Measurements from ENCODE around the gene CRY2. TPM values are rescaled to one million over a fixed set of nuclear protein-coding genes. Genes with fewer than 3 reads are reported as not detected.

CRY2 gene
- total and polyA plus RNA-seq, 12 donors: 14.7 to 57.4 (median 28.8) TPM

DNA sequence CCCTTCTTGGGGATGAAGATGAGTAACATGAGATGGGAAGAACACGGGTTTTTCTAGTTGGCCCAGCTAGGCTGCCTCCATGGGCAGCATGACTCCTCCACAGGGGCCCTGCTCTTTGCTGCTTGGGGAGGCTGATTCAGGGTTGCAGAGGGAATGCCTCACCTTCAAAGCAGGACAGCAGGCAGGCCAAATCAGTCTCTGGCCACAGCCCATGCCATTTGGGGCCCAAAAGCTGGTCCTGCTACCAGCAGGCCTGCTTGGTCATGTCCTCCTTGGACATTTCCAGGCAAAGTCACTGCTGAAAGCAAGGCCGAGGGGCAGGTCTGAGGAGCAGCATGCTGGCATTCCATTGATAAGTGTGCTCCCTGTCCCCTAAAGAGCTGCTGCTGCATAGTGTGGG is 24.4 kb downstream of the CRY2 start:
- Histone ChIP-seq H3K4me3 (no peak overlapping the region), H3K4me1 (replicated peaks in 1 of 2) (no peaks in the 10 kb centered on the region), H3K27me3 (no peaks in the 10 kb centered on the region), H3K9me3 (replicated peaks in 1 of 3) (no peaks in the 10 kb centered on the region), H3K36me3 (replicated peaks in 1 of 2) (peaks cover 0 to 81% of the 10 kb centered on the region in 2 donors), H3K27ac (no peak overlapping the region)
- intact Hi-C loops (cut with DNase I): no loop called here
- TF ChIP-seq, protein P1, sequence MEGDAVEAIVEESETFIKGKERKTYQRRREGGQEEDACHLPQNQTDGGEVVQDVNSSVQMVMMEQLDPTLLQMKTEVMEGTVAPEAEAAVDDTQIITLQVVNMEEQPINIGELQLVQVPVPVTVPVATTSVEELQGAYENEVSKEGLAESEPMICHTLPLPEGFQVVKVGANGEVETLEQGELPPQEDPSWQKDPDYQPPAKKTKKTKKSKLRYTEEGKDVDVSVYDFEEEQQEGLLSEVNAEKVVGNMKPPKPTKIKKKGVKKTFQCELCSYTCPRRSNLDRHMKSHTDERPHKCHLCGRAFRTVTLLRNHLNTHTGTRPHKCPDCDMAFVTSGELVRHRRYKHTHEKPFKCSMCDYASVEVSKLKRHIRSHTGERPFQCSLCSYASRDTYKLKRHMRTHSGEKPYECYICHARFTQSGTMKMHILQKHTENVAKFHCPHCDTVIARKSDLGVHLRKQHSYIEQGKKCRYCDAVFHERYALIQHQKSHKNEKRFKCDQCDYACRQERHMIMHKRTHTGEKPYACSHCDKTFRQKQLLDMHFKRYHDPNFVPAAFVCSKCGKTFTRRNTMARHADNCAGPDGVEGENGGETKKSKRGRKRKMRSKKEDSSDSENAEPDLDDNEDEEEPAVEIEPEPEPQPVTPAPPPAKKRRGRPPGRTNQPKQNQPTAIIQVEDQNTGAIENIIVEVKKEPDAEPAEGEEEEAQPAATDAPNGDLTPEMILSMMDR (IDR thresholded peaks at IDR 0.05): no peak
- TF ChIP-seq POLR2A (IDR thresholded peaks at IDR 0.05): no peak
- 40 to 97% (median 80%) methylated on average over 1 to 2 of the region's 2 CpGs for WGBS, 4 donors
- DNase-seq: no peak

DNA sequence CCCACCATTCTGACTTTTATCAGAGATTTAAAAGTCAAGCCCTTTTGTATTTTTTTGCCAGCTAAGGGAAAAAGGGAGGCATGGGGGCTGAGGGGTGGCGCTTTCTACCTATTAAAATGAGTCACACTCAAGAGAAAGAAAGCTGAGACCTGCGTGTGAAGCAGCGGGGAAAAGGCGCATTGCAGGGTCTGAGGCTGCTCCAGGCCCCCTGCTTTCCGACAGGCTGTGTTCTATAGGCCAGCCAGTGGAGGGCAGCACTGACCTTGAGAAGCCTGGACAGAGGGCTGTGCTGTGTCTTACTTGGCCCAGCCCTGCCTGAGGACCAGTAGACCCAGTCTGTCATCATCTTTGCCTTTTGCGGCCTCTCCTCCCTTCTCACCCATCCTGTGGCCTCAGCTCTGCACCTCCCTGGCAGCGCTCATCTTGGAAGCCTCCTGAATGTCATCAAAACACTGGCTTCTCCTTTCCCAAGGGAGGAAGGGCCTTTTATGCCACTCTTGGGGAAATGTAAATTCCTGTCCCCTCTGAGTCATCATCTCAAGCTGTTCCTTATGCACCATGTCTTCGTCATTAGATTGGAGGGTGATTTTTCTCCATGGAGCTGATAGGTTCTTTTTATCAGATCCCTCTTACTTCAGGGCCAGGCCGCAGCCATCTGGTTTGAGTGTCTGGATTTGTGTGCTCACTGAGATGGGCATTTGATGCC is 25.5 kb downstream of the CRY2 start:
- 56 to 63% (median 56%) methylated on average over 9 of the region's 9 CpGs for WGBS, 4 donors
- intact Hi-C loops (cut with DNase I): no loop called here
- peak overlapping the region in 2 of 5 donors; percentile 12 to 20 for H3K27ac ChIP-seq

DNA sequence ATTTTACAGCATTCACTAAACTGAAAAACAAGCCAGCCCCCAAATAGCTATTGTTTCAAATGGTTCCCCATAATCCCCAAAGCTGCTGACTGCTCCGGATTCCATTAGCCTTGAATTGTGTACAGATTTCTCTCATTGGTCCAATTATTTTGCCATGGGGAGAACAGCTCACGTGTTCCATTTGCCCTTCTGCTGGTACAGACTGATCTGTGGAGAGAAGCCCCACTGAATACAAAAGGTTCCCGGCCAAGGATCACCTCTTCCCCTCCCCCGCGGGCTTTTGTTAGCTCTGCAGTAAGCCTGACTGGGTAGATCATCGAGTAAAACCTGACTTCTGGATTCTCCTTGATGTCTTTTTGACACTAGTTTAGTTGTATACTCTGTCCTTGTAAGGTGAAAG is 29.1 kb downstream of the CRY2 start:
- no peaks in the 10 kb centered on the region for H3K27me3 ChIP-seq
- no peak for TF ChIP-seq POLR2A (IDR thresholded peaks at IDR 0.05)
- TF ChIP-seq, protein P1 (IDR thresholded peaks at IDR 0.05): no peak
- peaks cover 0 to 66% of the 10 kb centered on the region in 2 donors for H3K36me3 ChIP-seq (replicated peaks in 1 of 2)
- H3K9me3 ChIP-seq (replicated peaks in 1 of 3): no peaks in the 10 kb centered on the region
- DNase-seq: no peak
- H3K4me1 ChIP-seq (replicated peaks in 1 of 2): peaks cover 11 to 19% of the 10 kb centered on the region in 2 donors
- H3K27ac ChIP-seq: no peak overlapping the region
- no peak overlapping the region for H3K4me3 ChIP-seq
- 41 to 54% (median 51%) methylated on average over 6 of the region's 6 CpGs for WGBS, 4 donors
- intact Hi-C loops (cut with DNase I): no loop called here

More for the DNA sequence above, 25.5 kb downstream of the CRY2 start:
- Histone ChIP-seq H3K4me3 (no peak overlapping the region), H3K27me3 (no peaks in the 10 kb centered on the region), H3K4me1 (replicated peaks in 1 of 2) (no peaks in the 10 kb centered on the region), H3K36me3 (replicated peaks in 1 of 2) (peaks cover 0 to 86% of the 10 kb centered on the region in 2 donors), H3K9me3 (replicated peaks in 1 of 3) (no peaks in the 10 kb centered on the region)
- peak; percentile 57 to 88 (median 74) for DNase-seq
- no peak for TF ChIP-seq POLR2A (IDR thresholded peaks at IDR 0.05)
- TF ChIP-seq, protein P1 (IDR thresholded peaks at IDR 0.05): peak; percentile 53 to 86 (median 74)

DNA sequence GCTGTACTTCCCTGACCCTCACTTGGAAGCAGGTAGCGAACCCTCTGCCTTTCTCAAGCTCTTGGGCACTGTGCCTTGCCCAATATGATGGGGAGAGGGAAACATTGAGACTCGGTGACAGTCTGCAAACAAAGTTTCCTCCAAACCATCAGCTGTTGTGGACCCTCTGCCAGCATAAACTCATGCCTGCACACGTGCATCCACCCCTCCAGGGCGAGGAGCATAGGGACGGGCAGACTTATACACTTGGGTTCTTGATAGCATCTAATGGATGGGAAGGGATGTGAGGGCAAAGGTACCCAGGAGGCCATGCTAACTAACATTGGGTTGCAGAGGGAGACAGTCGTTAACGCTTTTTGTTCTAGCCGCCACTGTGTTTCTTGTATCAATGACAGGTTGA is 29.9 kb downstream of the CRY2 start:
- DNase-seq: no peak
- TF ChIP-seq POLR2A (IDR thresholded peaks at IDR 0.05): no peak
- TF ChIP-seq, protein P1 (IDR thresholded peaks at IDR 0.05): no peak
- H3K36me3 ChIP-seq (replicated peaks in 1 of 2): peaks cover 0 to 64% of the 10 kb centered on the region in 2 donors
- no peaks in the 10 kb centered on the region for H3K27me3 ChIP-seq
- H3K4me1 ChIP-seq (replicated peaks in 1 of 2): peaks cover 11 to 25% of the 10 kb centered on the region in 2 donors
- no peaks in the 10 kb centered on the region for H3K9me3 ChIP-seq (replicated peaks in 1 of 3)
- intact Hi-C loops (cut with DNase I): no loop called here
- 89 to 95% (median 92%) methylated on average over 5 to 8 of the region's 8 CpGs for WGBS, 4 donors
- H3K27ac ChIP-seq: no peak overlapping the region
- H3K4me3 ChIP-seq: no peak overlapping the region
